ENCODE measurements around the gene PCDHA1.

PCDHA1 gene

DNA sequence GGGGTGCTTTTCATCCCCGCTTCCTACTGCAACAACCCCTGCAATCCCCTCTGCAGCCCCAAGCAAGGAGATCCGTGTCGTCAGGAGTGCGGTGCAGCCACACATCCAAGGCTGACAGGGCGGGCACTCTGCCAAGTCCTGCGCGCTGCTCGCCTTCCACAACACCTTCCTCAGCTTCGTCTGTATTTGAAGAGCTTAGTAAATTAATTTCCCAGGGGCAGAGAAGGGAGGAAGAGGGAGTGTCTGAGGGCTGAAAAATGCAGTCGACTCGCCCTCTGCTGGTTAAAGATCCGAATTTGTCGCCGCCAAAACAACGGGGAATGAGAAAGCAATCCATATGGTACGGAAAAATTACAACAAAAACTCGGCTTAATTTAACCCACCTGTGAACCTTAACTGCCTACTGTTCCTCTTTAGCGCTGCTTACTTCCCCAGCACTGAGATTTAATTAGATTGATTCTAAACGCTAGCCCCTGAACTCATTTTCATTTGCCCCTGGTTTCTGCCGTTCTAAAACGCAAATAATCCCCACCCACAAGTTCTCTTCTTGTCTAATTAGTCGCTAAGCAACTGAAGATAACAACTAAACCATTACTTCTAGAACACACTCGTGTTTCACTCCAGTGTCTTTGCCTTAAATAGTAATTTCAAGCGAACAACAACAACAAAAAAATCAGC lies 254.3 kb downstream of the PCDHA1 start:
- TF ChIP-seq, protein P1, sequence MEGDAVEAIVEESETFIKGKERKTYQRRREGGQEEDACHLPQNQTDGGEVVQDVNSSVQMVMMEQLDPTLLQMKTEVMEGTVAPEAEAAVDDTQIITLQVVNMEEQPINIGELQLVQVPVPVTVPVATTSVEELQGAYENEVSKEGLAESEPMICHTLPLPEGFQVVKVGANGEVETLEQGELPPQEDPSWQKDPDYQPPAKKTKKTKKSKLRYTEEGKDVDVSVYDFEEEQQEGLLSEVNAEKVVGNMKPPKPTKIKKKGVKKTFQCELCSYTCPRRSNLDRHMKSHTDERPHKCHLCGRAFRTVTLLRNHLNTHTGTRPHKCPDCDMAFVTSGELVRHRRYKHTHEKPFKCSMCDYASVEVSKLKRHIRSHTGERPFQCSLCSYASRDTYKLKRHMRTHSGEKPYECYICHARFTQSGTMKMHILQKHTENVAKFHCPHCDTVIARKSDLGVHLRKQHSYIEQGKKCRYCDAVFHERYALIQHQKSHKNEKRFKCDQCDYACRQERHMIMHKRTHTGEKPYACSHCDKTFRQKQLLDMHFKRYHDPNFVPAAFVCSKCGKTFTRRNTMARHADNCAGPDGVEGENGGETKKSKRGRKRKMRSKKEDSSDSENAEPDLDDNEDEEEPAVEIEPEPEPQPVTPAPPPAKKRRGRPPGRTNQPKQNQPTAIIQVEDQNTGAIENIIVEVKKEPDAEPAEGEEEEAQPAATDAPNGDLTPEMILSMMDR (conservative IDR thresholded peaks at IDR 0.05; ENCODE audit: low read depth, low read length), result no peak
- Histone ChIP-seq H3K4me1 (ENCODE audit: low read depth, poor library complexity, severe bottlenecking) (no peaks in the 10 kb centered on the region), H3K9ac (no peak overlapping the region), H2AFZ (ENCODE audit: low read depth) (no peak overlapping the region), H3K79me2 (ENCODE audit: insufficient read depth, low read depth) (no peaks in the 10 kb centered on the region), H3K27me3 (ENCODE audit: insufficient read depth, low read depth) (no peaks in the 10 kb centered on the region; the same call in 1 of the 2 replicates), H3K36me3 (ENCODE audit: insufficient read depth) (no peaks in the 10 kb centered on the region), H3K4me3 (IDR thresholded peaks at IDR 0.05; ENCODE audit: insufficient read depth, low read depth, low read length) (no peak overlapping the region), H4K20me1 (ENCODE audit: insufficient read depth) (no peaks in the 10 kb centered on the region), H3K4me2 (no peak overlapping the region), H3K27ac (no peak overlapping the region)

GRCh38 chr5:141040771-141041426 lies 255.0 kb downstream of the PCDHA1 start:
- Histone ChIP-seq H3K36me3 (ENCODE audit: insufficient read depth) (no peaks in the 10 kb centered on the region), H3K4me1 (ENCODE audit: low read depth, poor library complexity, severe bottlenecking) (no peaks in the 10 kb centered on the region), H3K4me2 (no peak overlapping the region), H4K20me1 (ENCODE audit: insufficient read depth) (no peaks in the 10 kb centered on the region), H3K79me2 (ENCODE audit: insufficient read depth, low read depth) (no peaks in the 10 kb centered on the region), H3K4me3 (IDR thresholded peaks at IDR 0.05; ENCODE audit: insufficient read depth, low read depth, low read length) (no peak overlapping the region), H3K27ac (no peak overlapping the region), H2AFZ (ENCODE audit: low read depth) (no peak overlapping the region), H3K27me3 (ENCODE audit: insufficient read depth, low read depth) (no peaks in the 10 kb centered on the region; the same call in 1 of the 2 replicates), H3K9ac (no peak overlapping the region)
- TF ChIP-seq, protein P1 (conservative IDR thresholded peaks at IDR 0.05; ENCODE audit: low read depth, low read length), result peak; percentile 84

- Histone ChIP-seq H3K27ac (no peak overlapping the region), H3K79me2 (ENCODE audit: insufficient read depth, low read depth) (no peaks in the 10 kb centered on the region), H4K20me1 (ENCODE audit: insufficient read depth) (no peaks in the 10 kb centered on the region), H3K9ac (no peak overlapping the region), H3K4me2 (no peak overlapping the region), H3K36me3 (ENCODE audit: insufficient read depth) (no peaks in the 10 kb centered on the region), H3K27me3 (ENCODE audit: insufficient read depth, low read depth) (no peaks in the 10 kb centered on the region; the same call in 1 of the 2 replicates), H3K4me3 (IDR thresholded peaks at IDR 0.05; ENCODE audit: insufficient read depth, low read depth, low read length) (no peak overlapping the region), H3K4me1 (ENCODE audit: low read depth, poor library complexity, severe bottlenecking) (no peaks in the 10 kb centered on the region), H2AFZ (ENCODE audit: low read depth) (no peak overlapping the region)
- TF ChIP-seq, protein P1 (conservative IDR thresholded peaks at IDR 0.05; ENCODE audit: low read depth, low read length), result 0 out of 2 replicates have a peak, but pooled peaks have one; percentile 31
These were observed 255.5 kb downstream of the PCDHA1 start for GRCh38 chr5:141041427-141041785.

- H4K20me1 ChIP-seq (ENCODE audit: insufficient read depth), result no peaks in the 10 kb centered on the region
- no peak overlapping the region for H3K9ac ChIP-seq
- H3K4me3 ChIP-seq (IDR thresholded peaks at IDR 0.05; ENCODE audit: insufficient read depth, low read depth, low read length), result no peak overlapping the region
- no peak overlapping the region for H2AFZ ChIP-seq (ENCODE audit: low read depth)
- no peaks in the 10 kb centered on the region for H3K27me3 ChIP-seq (ENCODE audit: insufficient read depth, low read depth)
- H3K27ac ChIP-seq, result no peak overlapping the region
- H3K4me2 ChIP-seq, result no peak overlapping the region
- no peaks in the 10 kb centered on the region for H3K36me3 ChIP-seq (ENCODE audit: insufficient read depth)
- no peaks in the 10 kb centered on the region for H3K4me1 ChIP-seq (ENCODE audit: low read depth, poor library complexity, severe bottlenecking)
- TF ChIP-seq, protein P1 (conservative IDR thresholded peaks at IDR 0.05; ENCODE audit: low read depth, low read length), result no peak
- H3K79me2 ChIP-seq (ENCODE audit: insufficient read depth, low read depth), result no peaks in the 10 kb centered on the region
These were observed 256.6 kb downstream of the PCDHA1 start for GRCh38 chr5:141042555-141042954.

Data from KMS-11 (cell line).